ENCODE results near the gene RGMA. TPM values are rescaled to one million over a fixed set of nuclear protein-coding genes. Genes with fewer than 3 reads are reported as not detected.

RGMA gene
- total RNA-seq, 4 donors from 2014 or later = 3.6 to 57.1 (median 25.1) TPM

- no peaks in the 10 kb centered on the region for H3K36me3 ChIP-seq
- H3K4me3 ChIP-seq = no peak overlapping the region
- no peaks in the 10 kb centered on the region for H3K4me1 ChIP-seq
- no peak overlapping the region for H3K27ac ChIP-seq
- no peak for TF ChIP-seq POLR2A (IDR thresholded peaks at IDR 0.05)
- TF ChIP-seq, protein P1, sequence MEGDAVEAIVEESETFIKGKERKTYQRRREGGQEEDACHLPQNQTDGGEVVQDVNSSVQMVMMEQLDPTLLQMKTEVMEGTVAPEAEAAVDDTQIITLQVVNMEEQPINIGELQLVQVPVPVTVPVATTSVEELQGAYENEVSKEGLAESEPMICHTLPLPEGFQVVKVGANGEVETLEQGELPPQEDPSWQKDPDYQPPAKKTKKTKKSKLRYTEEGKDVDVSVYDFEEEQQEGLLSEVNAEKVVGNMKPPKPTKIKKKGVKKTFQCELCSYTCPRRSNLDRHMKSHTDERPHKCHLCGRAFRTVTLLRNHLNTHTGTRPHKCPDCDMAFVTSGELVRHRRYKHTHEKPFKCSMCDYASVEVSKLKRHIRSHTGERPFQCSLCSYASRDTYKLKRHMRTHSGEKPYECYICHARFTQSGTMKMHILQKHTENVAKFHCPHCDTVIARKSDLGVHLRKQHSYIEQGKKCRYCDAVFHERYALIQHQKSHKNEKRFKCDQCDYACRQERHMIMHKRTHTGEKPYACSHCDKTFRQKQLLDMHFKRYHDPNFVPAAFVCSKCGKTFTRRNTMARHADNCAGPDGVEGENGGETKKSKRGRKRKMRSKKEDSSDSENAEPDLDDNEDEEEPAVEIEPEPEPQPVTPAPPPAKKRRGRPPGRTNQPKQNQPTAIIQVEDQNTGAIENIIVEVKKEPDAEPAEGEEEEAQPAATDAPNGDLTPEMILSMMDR (IDR thresholded peaks at IDR 0.05) = no peak
- H3K9me3 ChIP-seq = no peaks in the 10 kb centered on the region
- no peak for DNase-seq
- H3K27me3 ChIP-seq = no peaks in the 10 kb centered on the region
- intact Hi-C loops (cut with DNase I; ENCODE audit: low total_unique reads) = no loop called here
Measured at GRCh38 chr15:93080451-93080850, 8.6 kb downstream of the RGMA start.

DNA sequence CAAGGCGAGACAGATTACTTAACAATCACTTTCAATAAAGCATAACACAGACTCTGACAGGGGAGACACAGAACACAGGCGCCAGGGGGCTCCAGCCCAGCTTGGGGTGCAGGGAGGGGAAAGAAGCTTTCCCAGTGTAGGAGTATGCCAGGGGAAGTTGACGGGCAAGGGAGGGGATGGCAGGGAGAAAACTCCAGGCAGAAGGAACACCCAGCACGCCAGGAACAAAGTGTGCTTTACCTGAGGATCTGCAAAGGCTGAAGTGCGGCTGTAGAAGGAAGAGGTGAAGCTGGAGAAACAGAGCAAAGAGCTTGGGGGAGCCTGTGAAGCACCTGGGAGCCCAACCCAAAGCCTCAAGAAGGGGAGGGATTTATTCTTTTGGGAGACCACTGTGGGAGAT lies 12.1 kb downstream of the RGMA start:
- no peak overlapping the region for H3K27ac ChIP-seq

DNA sequence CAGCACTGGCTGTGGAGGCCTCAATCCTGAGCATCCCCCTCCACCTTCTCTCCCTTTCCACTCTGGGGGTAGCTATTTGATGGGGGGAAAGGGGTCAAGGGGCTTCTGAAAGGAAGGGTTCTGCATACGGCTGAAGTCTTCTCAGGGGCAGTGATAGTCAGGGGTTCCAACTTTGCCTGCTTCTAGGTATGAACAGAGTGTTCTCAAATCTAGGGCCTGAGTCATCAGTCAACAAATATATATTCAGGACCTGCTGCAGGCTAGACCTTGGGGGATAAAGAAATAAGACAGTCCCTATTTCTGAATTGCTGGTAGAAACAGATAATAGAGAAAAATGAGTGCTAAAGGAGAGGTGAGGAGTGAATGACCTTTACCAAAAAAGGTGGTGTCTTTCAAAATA lies 12.8 kb downstream of the RGMA start:
- Histone ChIP-seq H3K36me3 (no peaks in the 10 kb centered on the region), H3K4me1 (no peaks in the 10 kb centered on the region), H3K9me3 (no peaks in the 10 kb centered on the region), H3K27me3 (no peaks in the 10 kb centered on the region), H3K4me3 (no peak overlapping the region), H3K27ac (peak overlapping the region; percentile 15 to 31)
- no peak for TF ChIP-seq POLR2A (IDR thresholded peaks at IDR 0.05)
- TF ChIP-seq, protein P1 (IDR thresholded peaks at IDR 0.05) = no peak
- no peak for DNase-seq
- intact Hi-C loops (cut with DNase I; ENCODE audit: low total_unique reads) = no loop called here

More for the DNA sequence above, 12.1 kb downstream of the RGMA start:
- no peaks in the 10 kb centered on the region for H3K4me1 ChIP-seq
- no peak overlapping the region for H3K4me3 ChIP-seq
- no peaks in the 10 kb centered on the region for H3K27me3 ChIP-seq
- TF ChIP-seq, protein P1 (IDR thresholded peaks at IDR 0.05) = no peak
- TF ChIP-seq POLR2A (IDR thresholded peaks at IDR 0.05) = no peak
- no peaks in the 10 kb centered on the region for H3K9me3 ChIP-seq
- no peaks in the 10 kb centered on the region for H3K36me3 ChIP-seq
- DNase-seq = no peak
- intact Hi-C loops (cut with DNase I; ENCODE audit: low total_unique reads) = no loop called here

- TF ChIP-seq, protein P1 (IDR thresholded peaks at IDR 0.05) = no peak
- TF ChIP-seq POLR2A (IDR thresholded peaks at IDR 0.05) = no peak
- H3K4me3 ChIP-seq = no peak overlapping the region
- H3K4me1 ChIP-seq = no peaks in the 10 kb centered on the region
- intact Hi-C loops (cut with DNase I; ENCODE audit: low total_unique reads) = no loop called here
- H3K27me3 ChIP-seq = no peaks in the 10 kb centered on the region
- DNase-seq = no peak
- no peaks in the 10 kb centered on the region for H3K9me3 ChIP-seq
- H3K36me3 ChIP-seq = no peaks in the 10 kb centered on the region
- peak overlapping the region in 1 of 2 donors; percentile 17 for H3K27ac ChIP-seq
Measured at GRCh38 chr15:93074599-93074998, 14.4 kb downstream of the RGMA start.

DNA sequence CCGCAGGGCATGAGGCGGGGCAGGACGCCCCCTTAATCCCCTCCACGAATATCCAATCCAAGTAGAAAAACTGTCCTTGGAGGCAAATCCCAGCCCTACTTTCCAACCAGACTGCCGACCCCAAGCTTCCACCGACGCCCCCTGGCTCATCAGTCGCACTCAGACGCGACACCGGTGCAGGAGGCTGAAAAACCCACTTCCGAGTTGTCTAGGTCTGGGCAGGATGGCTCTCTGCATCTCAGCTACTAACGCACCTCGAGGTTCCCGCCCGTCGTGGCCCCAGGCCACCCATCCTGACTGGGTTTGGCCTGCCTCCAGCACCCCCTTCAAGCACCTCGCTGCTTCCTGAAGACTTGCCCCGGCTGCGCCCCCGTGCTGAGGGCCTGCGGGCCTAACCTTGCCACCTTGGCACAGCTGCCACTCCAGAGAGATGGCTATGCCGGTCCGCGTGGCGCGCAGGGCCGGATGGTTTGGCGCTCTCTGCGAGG lies 15.5 kb downstream of the RGMA start:
- intact Hi-C loops (cut with DNase I; ENCODE audit: low total_unique reads) = no loop called here
- no peaks in the 10 kb centered on the region for H3K9me3 ChIP-seq
- no peaks in the 10 kb centered on the region for H3K36me3 ChIP-seq
- TF ChIP-seq, protein P1 (IDR thresholded peaks at IDR 0.05) = peak in 1 of 4 experiments; percentile 2
- TF ChIP-seq POLR2A (IDR thresholded peaks at IDR 0.05) = no peak
- H3K4me1 ChIP-seq = no peaks in the 10 kb centered on the region
- H3K27ac ChIP-seq = peak overlapping the region; percentile 90 to 94
- H3K4me3 ChIP-seq = peak overlapping the region; percentile 78 to 95
- peak; percentile 51 to 53 for DNase-seq
- H3K27me3 ChIP-seq = no peaks in the 10 kb centered on the region
